Astrocyte (in vitro differentiated cells and primary cell): ENCODE data around the gene VARS1.

Experiments used
- CTCF ChIP-seq: IDR thresholded peaks from 2 replicates; pipeline ENCODE4 v1.5.1; 2011; ENCODE audit warnings: low read depth, mild to moderate bottlenecking, inconsistent platforms, low read length, moderate library complexity; ENCODE audit not compliant: insufficient read depth
- EZH2 ChIP-seq: IDR thresholded peaks from 2 replicates; pipeline ENCODE4 v1.6.1; 2012; ENCODE audit warnings: mild to moderate bottlenecking, low read length, inconsistent platforms; ENCODE audit not compliant: insufficient read depth

- TF ChIP-seq CTCF = no peak
- TF ChIP-seq EZH2 = no peak
Measured at GRCh38 chr6:31775633-31776484, 19.7 kb downstream of the VARS1 start.
